Activated naive CD8-positive, alpha-beta T cell treated with anti-CD3 and anti-CD28 coated beads, Interleukin-2, amount 50 U/mL, for 16 hours (primary cell): ENCODE results near the gene DACT2.
"Not testable (repeated sequence)": the region's sequence is repeated elsewhere in the genome, so short reads cannot be mapped to it uniquely, and the experiment has no call there.

Source experiments
- DNase-seq: peaks from one replicate; pipeline ENCODE4 v3.0.0-alpha.2; 2020; ENCODE audit warnings: low read depth, low spot score

The DACT2 gene, protein sequence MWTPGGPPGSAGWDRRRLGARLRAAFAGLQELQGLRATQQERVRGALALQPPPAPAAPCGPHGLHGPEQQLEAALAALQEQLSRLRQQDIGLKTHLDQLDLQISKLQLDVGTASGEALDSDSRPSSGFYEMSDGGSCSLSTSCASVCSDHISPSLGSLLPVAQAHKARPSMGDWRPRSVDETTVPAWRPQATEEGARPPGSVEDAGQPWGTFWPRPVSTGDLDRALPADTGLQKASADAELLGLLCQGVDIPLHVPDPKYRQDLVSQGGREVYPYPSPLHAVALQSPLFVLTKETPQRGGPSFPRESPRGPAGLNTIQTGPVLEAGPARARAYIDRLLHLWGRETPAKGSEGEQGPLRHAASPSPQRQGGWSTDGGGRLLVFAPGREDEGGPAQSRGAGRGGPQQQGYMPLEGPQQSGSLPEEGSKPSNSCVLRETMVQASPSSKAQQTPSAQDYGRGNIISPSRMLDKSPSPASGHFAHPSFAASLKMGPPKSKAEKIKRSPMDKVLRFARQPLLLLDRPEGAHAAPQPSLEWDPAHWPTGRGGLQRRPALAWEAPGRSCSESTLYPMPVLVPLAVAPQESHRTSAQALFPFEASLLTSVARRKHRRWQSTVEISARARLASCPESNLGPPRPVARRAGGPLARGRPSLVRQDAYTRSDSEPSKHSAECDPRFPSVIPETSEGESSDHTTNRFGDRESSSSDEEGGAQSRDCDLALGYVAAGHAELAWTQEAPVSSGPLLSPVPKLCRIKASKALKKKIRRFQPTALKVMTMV

DNA sequence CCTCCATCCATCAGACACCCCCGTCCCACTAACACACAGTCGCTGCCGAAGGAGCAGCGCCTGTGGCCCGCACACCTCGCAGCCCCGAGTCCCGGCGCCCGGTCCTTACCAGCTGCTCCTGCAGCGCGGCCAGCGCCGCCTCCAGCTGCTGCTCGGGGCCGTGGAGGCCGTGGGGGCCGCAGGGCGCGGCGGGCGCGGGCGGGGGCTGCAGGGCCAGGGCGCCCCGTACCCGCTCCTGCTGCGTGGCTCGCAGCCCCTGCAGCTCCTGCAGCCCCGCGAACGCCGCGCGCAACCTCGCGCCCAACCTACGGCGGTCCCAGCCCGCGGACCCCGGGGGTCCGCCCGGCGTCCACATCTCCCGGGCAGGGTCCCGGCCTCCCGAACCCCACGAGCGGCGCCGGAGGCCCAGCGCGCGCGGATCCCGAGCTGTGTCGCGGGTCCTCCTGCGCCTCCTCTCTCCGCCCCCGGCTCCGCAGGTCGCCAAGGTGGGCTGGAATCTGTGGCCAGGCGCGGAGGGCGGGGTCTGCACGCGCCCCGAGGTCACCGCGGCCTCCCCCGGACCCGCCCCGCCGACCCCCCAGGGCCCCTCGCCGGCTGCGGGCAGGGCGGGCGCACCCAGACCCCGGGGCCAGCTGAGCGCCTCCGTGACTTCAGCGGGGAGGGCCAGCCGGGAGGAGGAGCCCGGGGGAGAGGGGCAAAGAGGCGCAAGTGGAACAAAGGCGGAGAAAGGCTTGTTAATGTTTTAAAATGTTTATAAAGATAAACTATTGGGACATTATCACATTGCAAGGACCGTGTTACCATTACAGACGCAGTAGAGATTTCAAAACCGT is at the start of gene DACT2:
Gene DACT2 (minus strand): TSS at position 499 of the 833 bp plus-strand sequence. CDS start 144 bp downstream, at position 355.
- no peak for DNase-seq

DNA sequence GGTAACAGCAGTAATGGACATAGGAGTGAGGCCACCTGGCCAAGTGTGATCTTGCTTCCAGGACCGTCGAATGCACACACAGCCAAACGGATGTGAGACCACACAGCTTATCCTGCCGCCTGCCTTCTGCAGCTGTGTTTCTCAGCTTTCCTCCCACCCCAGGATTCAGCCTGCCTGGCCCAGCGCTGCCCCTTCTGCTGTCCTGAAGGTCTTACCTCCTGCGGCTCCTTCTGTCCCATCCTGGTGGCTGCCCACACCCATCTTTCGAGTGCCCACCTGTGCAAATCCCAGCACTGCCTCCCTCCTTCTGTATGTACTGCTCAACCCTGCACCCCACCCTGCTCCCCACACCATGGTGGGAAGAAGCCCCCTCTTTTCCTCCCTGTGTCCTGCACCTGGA is 49.4 kb upstream of the DACT2 start:
- DNase-seq: no peak

DNA sequence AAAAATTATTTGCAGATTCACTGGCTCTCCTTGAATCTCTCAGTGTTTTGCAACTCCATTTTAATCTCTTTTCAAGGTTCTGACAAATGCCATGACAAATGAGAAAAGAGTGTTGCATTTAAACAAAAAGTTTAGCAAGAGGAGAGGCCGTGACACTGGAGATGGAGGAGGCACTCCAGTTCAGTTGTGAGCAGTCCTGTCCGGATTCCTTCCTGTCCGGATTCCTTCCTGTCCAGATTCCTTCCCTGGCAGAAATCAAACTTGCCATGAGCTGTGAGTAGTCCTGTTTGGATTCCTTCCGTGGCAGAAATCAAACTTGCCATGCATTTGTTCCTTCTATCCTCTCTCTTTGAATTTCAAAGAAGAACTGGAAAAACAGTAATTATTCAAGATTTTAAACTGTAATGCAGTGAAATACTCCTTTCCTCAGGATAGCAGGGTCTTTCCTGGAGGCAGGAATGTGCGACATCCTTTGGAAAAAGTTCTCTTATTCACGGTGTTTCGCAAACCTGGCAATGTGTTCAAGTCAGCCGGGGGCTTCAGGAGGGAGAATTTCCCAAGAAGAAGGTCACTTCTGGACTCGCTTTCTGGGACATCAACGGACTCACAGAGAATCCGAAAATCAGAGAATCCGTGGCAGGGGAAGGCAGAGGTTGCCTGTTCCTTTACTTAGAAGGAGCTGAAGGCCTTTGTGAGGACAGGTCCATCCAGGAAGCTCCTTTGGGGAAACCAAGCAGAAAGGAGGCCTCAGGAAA is 48.7 kb upstream of the DACT2 start:
- no peak for DNase-seq

DNA sequence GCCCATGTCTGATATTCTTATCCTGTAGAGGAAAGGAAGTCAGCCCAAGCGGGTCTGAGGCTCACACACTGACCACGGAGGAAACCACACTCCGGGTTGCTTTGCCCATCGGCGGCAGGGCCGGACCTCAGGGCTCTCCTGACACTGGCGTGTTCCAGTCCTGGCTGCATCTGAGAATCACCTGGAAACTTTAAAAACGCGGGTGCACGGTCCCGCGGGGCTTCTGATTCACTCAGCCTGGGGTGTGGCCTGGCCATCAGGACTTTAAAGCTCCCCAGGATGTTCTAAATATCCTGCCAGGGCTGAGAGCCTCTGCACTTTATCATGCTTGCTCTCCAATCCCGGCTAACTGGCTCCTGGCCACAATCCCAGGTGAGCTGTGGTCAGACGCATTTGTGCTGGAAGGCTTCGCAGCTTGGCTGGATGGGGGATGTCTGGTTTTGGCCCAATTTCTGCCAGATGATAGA is 47.7 kb upstream of the DACT2 start:
- DNase-seq: no peak

DNA sequence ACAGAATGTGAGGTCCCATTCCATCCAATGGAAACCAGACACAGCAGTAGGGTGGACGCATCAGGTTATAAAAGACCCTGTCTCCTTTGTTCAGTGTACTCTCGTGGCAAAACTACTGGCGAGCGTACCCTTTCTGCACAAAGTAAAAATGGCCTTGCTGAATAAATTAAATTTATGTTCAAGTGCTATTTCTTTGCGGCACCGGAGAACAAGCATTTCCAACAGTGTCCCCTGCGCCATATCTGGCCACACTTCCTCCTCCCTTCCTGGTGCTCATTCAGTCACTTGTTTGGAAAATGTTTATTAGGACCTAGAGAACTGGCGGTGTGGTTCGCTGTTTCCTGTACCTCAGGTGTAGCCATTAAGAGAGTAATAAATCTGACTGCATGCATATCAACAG is 46.9 kb upstream of the DACT2 start:
- no peak for DNase-seq

DNA sequence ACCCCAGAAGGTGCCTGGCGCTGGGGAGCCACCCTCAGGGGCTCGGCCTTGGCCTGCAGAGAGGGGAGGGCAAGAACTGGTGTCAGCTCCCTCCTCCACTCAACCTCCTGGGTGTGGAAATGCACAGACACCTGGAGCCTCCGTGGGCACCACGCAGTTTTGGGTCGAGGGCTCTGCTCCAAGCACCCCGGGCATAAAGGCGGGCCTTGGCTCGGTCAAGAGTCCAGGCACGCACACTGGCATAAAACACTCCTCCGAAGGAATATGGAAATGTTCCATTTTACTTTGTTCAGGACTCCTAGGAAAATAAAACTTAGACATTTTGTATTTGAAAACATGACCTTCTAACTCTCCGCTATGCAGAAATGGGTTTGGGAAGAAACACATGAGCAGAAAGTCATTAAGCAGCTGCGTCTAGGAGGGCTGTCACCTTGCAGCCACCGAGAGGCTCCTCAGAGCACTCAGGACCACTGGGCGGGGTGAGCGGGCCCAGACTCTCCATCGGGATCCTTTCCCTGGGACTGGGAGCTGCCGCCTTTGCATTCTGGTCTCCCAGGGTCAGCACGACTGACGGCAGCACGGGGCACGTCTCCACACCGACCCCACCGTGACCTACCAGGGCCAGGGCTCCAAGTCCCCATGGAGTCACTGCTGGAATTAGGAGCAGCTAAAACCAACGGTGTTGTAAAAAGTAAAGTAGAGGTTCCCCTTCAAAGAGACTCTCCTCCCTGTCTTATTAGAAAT is 46.0 kb upstream of the DACT2 start:
- no peak for DNase-seq

DNA sequence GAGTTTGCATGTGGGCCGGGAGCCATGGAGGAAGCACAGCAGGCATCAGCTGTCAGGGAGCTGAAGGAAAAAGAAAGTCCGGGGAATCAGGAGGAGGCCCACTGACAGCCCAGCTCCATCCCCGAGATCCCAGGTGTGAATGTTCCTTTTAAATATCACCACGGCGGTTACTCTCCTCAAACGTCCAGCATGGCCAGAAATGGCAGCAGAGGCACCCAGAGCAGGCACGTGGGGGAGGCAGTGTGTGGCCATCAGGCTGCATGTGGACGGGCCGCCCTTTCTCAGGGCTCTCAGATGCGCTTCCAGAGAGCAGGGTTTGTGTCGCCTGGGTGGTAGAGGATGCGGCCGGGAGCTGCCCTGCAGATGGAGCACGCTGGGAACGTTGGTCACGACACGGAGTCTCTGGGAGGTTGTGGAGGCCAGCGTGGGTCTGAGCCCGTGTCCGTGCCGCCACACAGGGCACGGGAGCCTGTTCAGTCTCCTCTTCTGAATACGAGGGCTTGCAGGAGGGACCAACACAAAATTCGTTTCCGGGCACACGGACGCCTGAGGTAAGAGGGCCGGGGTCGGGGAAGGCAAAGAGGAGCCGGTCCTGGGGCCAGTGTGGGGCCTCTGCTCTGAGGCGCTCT is 45.3 kb upstream of the DACT2 start:
- DNase-seq: no peak

DNA sequence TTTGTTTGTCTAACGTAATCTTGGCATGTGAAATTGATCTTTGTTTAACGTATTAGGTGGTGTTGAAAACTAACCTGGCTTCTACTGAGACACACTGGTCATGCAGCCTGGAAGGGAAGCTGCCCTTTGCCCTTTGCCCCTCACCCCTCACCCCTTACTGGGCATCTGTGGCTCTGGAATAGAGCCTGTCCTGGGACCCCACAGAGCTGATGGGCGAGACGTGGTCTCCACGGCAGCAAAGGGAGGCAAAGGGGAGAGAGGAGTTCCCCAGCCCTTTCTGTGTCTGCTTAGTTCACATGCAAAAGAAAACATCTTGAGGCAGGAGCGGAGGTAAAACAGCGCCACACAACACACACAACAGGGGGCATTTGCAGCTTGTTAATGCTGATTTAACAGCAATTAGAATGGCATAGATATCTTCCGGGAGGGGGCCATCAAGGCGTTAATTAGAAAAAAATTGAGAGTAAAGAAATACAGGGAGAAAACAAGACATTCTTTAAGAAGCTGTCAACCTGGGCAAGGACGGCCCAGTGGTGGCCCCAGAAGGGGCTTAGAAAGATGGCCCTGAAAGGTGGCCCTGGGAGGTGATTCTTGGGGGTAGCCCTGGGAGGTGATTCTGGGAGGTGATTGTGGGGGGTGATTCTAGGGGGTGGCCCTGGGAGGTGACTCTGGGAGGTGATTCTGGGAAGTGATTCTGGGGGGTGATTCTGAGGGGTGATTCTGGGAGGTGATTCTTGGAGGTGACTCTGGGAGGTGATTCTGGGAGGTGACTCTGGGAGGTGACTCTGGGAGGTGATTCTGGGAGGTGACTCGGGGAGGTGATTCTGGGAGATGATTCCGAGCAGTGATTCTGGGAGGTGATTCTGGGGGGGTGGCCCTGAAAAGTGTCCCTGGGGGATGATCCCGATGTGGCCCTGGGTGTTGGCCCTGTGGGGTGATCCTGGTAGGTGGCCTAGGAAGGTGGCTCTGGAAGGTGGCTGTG is 44.5 kb upstream of the DACT2 start:
- no peak for DNase-seq

DNA sequence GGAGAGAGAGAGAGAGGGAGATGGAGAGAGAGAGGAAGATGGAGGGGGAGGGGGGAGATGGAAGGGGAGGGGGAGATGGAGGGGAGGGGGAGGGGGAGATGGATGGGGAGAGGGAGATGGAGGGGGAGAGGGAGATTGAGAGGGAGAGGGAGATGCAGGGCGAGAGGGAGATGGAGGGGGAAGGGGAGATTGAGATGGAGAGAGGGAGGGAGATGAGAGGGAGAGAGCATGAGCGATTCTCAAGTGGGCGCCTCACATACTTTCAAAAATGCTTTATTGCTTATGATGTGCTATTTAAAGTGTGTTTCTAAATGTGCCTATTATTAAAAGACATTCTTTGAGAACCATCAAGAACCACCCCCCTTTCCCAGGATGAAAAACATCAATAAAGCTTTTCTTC is 43.7 kb upstream of the DACT2 start:
- DNase-seq: no peak

DNA sequence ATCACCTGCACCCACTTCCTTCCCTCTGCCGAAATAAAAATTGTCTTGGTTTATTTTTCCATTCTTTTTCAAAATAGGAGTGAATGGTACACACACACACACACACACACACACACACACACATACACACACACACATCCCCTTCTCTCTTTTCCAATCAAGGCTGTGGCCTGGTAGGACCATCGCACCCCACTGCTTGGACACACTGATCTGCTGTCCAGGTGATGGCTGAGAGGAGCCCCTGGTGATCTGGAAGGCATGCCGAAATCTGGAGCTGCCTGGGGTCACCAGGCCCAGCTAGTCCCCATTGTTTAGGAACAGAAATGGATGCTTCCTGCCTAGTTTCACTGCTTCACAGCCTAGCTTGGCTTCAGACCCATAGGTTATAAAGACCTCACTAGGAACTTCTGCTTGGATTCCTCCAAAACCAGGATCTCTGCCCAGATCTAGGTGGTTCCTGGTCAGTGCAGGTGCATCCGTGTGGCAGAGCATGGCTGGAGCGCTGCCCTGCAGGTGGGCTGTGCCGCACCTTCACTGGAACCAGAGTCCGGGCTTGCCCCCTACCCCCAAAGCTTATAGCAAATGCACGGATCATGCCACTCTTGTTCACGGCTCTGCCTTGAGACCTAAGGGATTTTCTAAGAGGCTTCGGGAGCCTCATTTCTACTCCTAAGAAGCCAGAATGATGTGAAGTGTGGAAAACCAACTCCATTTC is 42.9 kb upstream of the DACT2 start:
- DNase-seq: no peak

DNA sequence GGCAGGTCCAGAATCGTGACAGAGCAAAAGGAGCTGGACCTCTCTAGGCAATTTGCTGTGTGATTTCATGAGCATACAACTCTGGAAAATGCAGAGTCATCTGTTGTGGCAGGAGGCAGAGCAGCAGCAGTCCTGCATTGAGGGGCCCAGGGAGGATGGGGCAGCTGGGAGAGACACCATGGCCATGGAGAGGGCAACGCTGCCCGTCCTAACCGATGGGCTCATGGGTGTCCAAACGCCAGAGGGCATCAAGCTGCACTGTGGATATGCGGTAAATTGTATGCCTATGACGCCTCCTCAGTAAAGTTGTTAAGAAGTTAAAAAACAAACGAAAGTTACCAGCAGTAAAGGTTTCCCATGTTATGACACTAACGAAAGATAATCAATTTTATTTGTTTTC is 42.2 kb upstream of the DACT2 start:
- DNase-seq: no peak

DNA sequence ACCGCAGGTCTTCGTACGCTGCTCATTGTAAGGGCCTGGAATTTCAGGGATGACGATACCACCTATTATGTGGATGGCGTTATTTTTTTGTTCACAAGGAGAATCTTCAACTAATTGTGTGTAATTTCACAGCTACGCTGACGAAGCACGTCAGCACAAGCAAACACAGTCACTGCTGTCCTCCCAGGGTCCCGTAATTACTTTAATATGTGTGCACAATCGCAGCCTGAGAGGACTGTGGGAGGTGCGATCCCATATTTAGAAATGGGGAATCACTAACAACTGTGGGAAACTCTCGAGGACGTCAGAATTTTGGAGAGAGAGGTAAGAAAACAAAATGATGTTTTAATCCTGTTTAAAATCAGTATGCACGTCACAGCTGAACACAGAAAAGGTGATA is 40.2 kb upstream of the DACT2 start:
- no peak for DNase-seq

DNA sequence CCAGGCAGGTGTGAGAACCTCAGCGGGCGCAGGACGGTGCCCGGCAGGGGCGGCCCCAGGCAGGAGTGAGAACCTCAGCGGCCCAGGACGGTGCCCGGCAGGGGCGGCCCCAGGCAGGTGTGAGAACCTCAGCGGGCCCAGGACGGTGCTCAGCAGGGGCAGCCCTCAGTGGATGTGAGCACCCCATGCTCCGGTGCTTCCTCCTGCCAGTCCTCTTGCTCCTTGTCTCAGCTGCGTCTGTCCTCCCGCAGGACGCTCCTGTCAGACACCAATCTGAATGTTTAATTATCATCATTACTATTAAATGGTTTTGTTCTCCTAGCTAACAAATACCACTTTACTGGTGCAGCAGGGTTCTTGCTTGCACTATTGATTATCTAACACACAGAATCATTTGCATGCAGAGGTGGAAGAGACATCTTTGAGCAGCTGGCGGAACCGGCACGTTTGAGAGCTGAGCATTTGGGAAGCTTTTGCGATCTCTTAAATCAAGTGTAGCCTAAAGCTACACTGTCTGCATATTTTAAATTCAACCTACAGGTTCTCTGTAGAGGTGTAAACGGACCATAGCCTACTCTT is 39.4 kb upstream of the DACT2 start:
- DNase-seq: no peak

DNA sequence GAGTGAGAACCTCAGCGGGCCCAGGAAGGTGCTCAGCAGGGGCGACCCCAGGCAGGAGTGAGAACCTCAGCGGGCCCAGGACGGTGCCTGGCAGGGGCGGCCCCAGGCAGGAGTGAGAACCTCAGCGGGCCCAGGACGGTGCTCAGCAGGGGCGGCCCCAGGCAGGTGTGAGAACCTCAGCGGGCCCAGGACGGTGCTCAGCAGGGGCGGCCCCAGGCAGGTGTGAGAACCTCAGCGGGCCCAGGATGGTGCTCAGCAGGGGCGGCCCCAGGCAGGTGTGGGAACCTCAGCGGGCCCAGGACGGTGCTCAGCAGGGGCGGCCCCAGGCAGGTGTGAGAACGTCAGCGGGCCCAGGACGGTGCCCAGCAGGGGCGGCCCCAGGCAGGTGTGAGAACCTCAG is 37.3 kb upstream of the DACT2 start:
- DNase-seq: not testable (repeated sequence)

DNA sequence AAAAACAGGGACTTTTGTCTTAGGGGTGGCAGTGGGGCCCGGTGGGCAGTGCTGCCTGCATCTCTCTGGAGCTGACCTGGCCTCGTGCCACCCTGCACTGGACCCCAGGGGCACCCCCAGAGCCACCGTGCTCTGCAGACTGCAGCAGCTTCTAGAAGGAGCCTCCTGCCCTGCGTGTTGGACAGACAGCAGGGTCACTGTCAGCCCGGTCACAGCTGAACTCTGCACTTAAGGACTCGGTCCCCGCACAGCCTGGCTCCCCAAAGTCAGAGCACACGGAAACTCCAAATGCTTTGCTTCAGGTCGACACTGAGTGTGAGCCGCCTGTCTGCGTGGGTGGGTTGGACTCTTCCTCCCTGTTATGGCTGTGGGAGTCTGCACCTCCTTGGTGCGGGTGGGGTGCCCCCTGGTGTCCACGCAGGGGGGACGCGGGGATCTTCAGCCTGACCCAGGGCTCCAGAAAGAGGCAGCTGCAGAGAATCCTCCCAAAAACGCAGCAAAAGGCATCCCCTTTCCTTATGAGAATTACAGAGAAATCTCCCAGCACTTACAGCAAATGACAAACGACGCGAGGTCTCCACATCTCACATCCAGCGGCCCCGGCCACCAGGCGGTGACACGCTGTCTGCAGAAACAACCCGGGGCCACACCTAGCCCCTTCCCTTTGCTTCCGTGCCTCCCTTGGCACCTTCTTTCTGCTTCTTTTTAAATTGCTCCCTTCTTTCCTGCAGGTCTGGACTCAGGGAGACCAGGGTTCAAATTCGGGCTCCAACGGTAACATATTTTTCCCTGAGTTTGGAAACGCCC is 36.3 kb upstream of the DACT2 start:
- no peak for DNase-seq

DNA sequence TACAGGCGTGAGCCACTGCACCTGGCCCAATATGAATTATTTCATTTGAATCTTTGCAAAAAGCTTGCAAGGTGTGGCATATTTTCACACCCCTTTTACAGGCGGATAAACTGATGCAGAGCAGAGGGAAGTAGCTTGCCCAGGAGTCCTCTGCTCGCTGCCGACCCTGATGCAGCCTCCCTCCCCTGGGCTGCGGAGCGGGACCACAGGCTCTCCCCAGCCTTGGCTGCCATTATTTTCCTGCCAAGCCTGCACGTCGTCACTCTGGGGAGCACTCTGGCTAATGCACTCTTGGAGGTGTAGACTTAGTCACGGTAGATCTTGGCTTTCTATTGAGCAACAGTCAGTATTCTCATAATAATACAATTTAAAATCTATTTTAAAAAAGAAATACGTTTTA is 34.8 kb upstream of the DACT2 start:
- no peak for DNase-seq

DNA sequence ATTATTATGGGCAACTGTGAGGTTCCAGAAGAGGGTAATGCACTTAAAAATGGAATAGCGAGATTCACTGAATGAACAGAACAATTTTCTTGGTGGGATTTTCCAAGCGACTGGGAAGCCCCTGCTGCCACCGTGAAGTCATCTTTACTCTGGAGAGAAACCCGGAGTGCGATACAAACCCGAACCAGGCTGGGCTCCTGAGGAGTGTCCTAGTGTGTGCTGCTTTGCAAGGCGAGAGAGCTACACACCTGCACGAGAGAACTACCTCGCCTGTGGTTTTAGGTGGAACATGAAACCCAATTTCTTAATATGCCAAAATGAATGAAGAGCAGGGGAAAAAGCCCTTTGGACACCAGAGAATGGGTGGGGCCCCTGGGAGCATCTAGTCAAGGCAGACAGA is 33.5 kb upstream of the DACT2 start:
- DNase-seq: no peak
